NCI-H1417 (cell line): ENCODE data around the gene SCUBE3.
A peak's percentile ranks its signal among the peaks of the same experiment; 100 is the strongest.

Source experiments
- DNase-seq, 3 experiments: peaks; one replicate each; lab custom pipeline; 2025; lab: John Stamatoyannopoulos, UW

Gene SCUBE3

GRCh38 chr6:35213824-35214756 lies at the start of gene SCUBE3:
SCUBE3 (plus strand) TSS chr6:35213956; CDS start chr6:35214419, 463 bp downstream.
- DNase-seq = peak; percentile 15 to 74 (median 67)

GRCh38 chr6:35164277-35164676 lies 49.5 kb upstream of the SCUBE3 start:
- no peak for DNase-seq

GRCh38 chr6:35164868-35165267 lies 48.9 kb upstream of the SCUBE3 start:
- no peak for DNase-seq

- peak in 2 of 3 experiments; percentile 19 to 40 for DNase-seq
Observed at GRCh38 chr6:35165630-35166071, 48.1 kb upstream of the SCUBE3 start.

- DNase-seq = no peak
Observed at GRCh38 chr6:35166116-35166515, 47.6 kb upstream of the SCUBE3 start.

- DNase-seq = peak in 2 of 3 experiments; percentile 50 to 69
Observed at GRCh38 chr6:35166520-35166919, 47.2 kb upstream of the SCUBE3 start.

- DNase-seq = no peak
Observed at GRCh38 chr6:35167505-35167904, 46.3 kb upstream of the SCUBE3 start.

- DNase-seq = peak in 1 of 3 experiments; percentile 86
Observed at GRCh38 chr6:35168461-35168861, 45.3 kb upstream of the SCUBE3 start.

GRCh38 chr6:35170166-35170565 lies 43.6 kb upstream of the SCUBE3 start:
- no peak for DNase-seq

- no peak for DNase-seq
Observed at GRCh38 chr6:35170891-35171290, 42.9 kb upstream of the SCUBE3 start.

- DNase-seq = no peak
Observed at GRCh38 chr6:35173044-35173426, 40.7 kb upstream of the SCUBE3 start.

- no peak for DNase-seq
Observed at GRCh38 chr6:35173427-35174087, 40.2 kb upstream of the SCUBE3 start.

GRCh38 chr6:35174088-35174434 lies 39.7 kb upstream of the SCUBE3 start:
- DNase-seq = no peak

GRCh38 chr6:35174501-35174900 lies 39.3 kb upstream of the SCUBE3 start:
- no peak for DNase-seq

GRCh38 chr6:35176301-35177024 lies 37.3 kb upstream of the SCUBE3 start:
- DNase-seq = no peak

GRCh38 chr6:35177157-35177556 lies 36.6 kb upstream of the SCUBE3 start:
- DNase-seq = no peak

GRCh38 chr6:35177596-35177995 lies 36.2 kb upstream of the SCUBE3 start:
- DNase-seq = no peak

- DNase-seq = no peak
Observed at GRCh38 chr6:35178012-35178411, 35.7 kb upstream of the SCUBE3 start.

GRCh38 chr6:35178932-35179832 lies 34.6 kb upstream of the SCUBE3 start:
- DNase-seq = no peak

GRCh38 chr6:35179901-35180535 lies 33.7 kb upstream of the SCUBE3 start:
- DNase-seq = no peak
